ENCODE data around the gene XKR8. TPM values are rescaled to one million over a fixed set of nuclear protein-coding genes. Genes with fewer than 3 reads are reported as not detected.
A peak's percentile ranks its signal among the peaks of the same experiment; 100 is the strongest.

Gene XKR8
- total and polyA plus RNA-seq, 9 of the 15 experiments (the other 6 are each of a cell fraction or from before 2014, with no cell fraction given): 0.45 to 2.8 (median 1.7) TPM

- 0 out of 2 replicates have a peak, but pooled peaks have one; percentile 0 for TF ChIP-seq RREB1 (CRISPR knock-in tag; IDR thresholded peaks at IDR 0.05)
- TF ChIP-seq ID3 (CRISPR knock-in tag; IDR thresholded peaks at IDR 0.05): no peak
- TF ChIP-seq ID3 (tag; IDR thresholded peaks at IDR 0.05): peak; percentile 54; the same call in 1 of the 2 replicates
- TF ChIP-seq RERE (CRISPR knock-in tag; IDR thresholded peaks at IDR 0.05; ENCODE audit: borderline replicate concordance): peak; percentile 88; the same call in 1 of the 2 replicates
- no peak for TF ChIP-seq ZNF133 (CRISPR knock-in tag; IDR thresholded peaks at IDR 0.05)
- TF ChIP-seq CBX3 (IDR thresholded peaks at IDR 0.05; ENCODE audit: borderline replicate concordance in 1 of 2, low read length in 2 of 2): peak in 1 of 2 experiments; percentile 67; a peak in 2 of 3 replicates
- TF ChIP-seq TOE1 (IDR thresholded peaks at IDR 0.05; ENCODE audit: borderline replicate concordance): 0 out of 2 replicates have a peak, but pooled peaks have one; percentile 21
- TF ChIP-seq TOE1 (CRISPR knock-in tag; IDR thresholded peaks at IDR 0.05; ENCODE audit: borderline replicate concordance, low read depth): no peak
- no peak for TF ChIP-seq CHD1 (IDR thresholded peaks at IDR 0.05; ENCODE audit: low read length)
- TF ChIP-seq ZNF197 (CRISPR knock-in tag; IDR thresholded peaks at IDR 0.05; ENCODE audit: low read depth): peak; percentile 31; the same call in 1 of the 2 replicates
- TF ChIP-seq ATF6 (CRISPR knock-in tag; IDR thresholded peaks at IDR 0.05): 0 out of 2 replicates have a peak, but pooled peaks have one; percentile 3
- TF ChIP-seq PCBP2 (IDR thresholded peaks at IDR 0.05; ENCODE audit: low read depth, low read length, poor library complexity, severe bottlenecking): no peak
- no peak for TF ChIP-seq ZC3H11A (IDR thresholded peaks at IDR 0.05; ENCODE audit: low read depth, low read length)
Observed at GRCh38 chr1:27915082-27915575, 44.6 kb upstream of the XKR8 start (continued).
